ENCODE data around the gene DYRK1A. TPM values are rescaled to one million over a fixed set of nuclear protein-coding genes. Genes with fewer than 3 reads are reported as not detected.

DYRK1A gene
- total and polyA plus RNA-seq, 10 of the 15 experiments (the other 5 are each of a cell fraction or from before 2014, with no cell fraction given): 2.4 to 68.6 (median 30.7) TPM

DNA sequence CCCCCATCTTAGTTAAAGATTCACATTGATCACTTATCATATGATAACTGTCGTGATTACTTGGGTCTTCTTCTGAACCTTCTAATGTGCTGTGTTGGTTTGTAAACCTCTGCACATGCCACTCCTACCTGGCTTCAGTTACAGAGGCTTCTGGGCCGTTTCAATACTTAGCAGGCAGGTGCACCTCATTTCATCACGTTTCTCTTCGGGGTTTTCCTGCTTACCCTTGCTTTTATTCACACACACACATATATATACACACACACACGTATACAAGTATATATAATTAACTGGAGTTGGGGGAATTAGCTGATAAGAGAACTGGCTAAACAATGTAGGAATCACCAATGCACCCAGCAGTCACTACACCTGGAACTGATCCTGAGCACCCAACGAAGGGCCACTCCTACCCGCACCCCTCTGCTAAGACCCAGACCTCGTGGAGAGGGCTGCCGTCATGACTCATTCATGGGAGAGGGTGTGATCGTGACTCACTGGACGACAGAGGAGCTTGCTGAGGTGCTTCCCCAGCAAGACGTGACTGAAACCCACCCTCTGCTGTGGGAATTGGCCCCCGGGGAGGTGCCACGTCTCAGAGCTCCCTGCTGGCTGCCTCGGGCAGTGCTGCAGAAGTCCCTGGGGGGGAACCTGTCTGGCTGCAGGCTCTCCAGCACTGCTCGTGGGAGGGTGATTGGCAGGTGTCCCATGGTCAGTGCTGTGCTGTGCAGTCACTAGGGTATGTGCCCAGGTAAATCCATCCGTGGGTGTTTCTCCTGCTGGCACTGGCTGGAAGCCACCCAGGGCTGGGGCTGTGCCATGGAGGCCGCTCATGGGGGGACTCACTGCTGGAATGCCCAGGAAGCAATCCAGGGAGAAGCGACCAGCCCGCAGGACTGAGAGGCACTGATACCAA, 166.6 kb downstream of the DYRK1A start (continued):
- TF ChIP-seq, protein P1, sequence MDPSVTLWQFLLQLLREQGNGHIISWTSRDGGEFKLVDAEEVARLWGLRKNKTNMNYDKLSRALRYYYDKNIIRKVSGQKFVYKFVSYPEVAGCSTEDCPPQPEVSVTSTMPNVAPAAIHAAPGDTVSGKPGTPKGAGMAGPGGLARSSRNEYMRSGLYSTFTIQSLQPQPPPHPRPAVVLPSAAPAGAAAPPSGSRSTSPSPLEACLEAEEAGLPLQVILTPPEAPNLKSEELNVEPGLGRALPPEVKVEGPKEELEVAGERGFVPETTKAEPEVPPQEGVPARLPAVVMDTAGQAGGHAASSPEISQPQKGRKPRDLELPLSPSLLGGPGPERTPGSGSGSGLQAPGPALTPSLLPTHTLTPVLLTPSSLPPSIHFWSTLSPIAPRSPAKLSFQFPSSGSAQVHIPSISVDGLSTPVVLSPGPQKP (IDR thresholded peaks at IDR 0.05; ENCODE audit: low read depth, low read length): no peak
- TF ChIP-seq SMAD5 (IDR thresholded peaks at IDR 0.05; ENCODE audit: low read depth) (no peak), NFIC (IDR thresholded peaks at IDR 0.05; ENCODE audit: low read depth, low read length) (no peak), SUZ12 (IDR thresholded peaks at IDR 0.05; ENCODE audit: unreplicated experiment) (no peak), BRCA1 (IDR thresholded peaks at IDR 0.05; ENCODE audit: low read depth, low read length) (no peak), ATF7 (IDR thresholded peaks at IDR 0.05; ENCODE audit: low read depth) (no peak), FOXK2 (IDR thresholded peaks at IDR 0.05) (no peak), FOXM1 (IDR thresholded peaks at IDR 0.05; ENCODE audit: low read depth, low read length) (no peak), PAX5 (IDR thresholded peaks at IDR 0.05; ENCODE audit: borderline replicate concordance, low read depth, low read length) (peak; percentile 21; the same call in 1 of the 2 replicates), JUNB (IDR thresholded peaks at IDR 0.05) (no peak), ESRRA (IDR thresholded peaks at IDR 0.05; ENCODE audit: low read length) (no peak), HDAC6 (IDR thresholded peaks at IDR 0.05; ENCODE audit: unreplicated experiment) (no peak), PML (IDR thresholded peaks at IDR 0.05; ENCODE audit: low read length) (no peak)
- TF ChIP-seq, protein P2, sequence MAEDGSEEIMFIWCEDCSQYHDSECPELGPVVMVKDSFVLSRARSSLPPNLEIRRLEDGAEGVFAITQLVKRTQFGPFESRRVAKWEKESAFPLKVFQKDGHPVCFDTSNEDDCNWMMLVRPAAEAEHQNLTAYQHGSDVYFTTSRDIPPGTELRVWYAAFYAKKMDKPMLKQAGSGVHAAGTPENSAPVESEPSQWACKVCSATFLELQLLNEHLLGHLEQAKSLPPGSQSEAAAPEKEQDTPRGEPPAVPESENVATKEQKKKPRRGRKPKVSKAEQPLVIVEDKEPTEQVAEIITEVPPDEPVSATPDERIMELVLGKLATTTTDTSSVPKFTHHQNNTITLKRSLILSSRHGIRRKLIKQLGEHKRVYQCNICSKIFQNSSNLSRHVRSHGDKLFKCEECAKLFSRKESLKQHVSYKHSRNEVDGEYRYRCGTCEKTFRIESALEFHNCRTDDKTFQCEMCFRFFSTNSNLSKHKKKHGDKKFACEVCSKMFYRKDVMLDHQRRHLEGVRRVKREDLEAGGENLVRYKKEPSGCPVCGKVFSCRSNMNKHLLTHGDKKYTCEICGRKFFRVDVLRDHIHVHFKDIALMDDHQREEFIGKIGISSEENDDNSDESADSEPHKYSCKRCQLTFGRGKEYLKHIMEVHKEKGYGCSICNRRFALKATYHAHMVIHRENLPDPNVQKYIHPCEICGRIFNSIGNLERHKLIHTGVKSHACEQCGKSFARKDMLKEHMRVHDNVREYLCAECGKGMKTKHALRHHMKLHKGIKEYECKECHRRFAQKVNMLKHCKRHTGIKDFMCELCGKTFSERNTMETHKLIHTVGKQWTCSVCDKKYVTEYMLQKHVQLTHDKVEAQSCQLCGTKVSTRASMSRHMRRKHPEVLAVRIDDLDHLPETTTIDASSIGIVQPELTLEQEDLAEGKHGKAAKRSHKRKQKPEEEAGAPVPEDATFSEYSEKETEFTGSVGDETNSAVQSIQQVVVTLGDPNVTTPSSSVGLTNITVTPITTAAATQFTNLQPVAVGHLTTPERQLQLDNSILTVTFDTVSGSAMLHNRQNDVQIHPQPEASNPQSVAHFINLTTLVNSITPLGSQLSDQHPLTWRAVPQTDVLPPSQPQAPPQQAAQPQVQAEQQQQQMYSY (CRISPR knock-in tag; IDR thresholded peaks at IDR 0.05): no peak
- TF ChIP-seq, protein P3, sequence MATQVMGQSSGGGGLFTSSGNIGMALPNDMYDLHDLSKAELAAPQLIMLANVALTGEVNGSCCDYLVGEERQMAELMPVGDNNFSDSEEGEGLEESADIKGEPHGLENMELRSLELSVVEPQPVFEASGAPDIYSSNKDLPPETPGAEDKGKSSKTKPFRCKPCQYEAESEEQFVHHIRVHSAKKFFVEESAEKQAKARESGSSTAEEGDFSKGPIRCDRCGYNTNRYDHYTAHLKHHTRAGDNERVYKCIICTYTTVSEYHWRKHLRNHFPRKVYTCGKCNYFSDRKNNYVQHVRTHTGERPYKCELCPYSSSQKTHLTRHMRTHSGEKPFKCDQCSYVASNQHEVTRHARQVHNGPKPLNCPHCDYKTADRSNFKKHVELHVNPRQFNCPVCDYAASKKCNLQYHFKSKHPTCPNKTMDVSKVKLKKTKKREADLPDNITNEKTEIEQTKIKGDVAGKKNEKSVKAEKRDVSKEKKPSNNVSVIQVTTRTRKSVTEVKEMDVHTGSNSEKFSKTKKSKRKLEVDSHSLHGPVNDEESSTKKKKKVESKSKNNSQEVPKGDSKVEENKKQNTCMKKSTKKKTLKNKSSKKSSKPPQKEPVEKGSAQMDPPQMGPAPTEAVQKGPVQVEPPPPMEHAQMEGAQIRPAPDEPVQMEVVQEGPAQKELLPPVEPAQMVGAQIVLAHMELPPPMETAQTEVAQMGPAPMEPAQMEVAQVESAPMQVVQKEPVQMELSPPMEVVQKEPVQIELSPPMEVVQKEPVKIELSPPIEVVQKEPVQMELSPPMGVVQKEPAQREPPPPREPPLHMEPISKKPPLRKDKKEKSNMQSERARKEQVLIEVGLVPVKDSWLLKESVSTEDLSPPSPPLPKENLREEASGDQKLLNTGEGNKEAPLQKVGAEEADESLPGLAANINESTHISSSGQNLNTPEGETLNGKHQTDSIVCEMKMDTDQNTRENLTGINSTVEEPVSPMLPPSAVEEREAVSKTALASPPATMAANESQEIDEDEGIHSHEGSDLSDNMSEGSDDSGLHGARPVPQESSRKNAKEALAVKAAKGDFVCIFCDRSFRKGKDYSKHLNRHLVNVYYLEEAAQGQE (IDR thresholded peaks at IDR 0.05; ENCODE audit: low read depth, low read length): no peak
- TF ChIP-seq, protein P4, sequence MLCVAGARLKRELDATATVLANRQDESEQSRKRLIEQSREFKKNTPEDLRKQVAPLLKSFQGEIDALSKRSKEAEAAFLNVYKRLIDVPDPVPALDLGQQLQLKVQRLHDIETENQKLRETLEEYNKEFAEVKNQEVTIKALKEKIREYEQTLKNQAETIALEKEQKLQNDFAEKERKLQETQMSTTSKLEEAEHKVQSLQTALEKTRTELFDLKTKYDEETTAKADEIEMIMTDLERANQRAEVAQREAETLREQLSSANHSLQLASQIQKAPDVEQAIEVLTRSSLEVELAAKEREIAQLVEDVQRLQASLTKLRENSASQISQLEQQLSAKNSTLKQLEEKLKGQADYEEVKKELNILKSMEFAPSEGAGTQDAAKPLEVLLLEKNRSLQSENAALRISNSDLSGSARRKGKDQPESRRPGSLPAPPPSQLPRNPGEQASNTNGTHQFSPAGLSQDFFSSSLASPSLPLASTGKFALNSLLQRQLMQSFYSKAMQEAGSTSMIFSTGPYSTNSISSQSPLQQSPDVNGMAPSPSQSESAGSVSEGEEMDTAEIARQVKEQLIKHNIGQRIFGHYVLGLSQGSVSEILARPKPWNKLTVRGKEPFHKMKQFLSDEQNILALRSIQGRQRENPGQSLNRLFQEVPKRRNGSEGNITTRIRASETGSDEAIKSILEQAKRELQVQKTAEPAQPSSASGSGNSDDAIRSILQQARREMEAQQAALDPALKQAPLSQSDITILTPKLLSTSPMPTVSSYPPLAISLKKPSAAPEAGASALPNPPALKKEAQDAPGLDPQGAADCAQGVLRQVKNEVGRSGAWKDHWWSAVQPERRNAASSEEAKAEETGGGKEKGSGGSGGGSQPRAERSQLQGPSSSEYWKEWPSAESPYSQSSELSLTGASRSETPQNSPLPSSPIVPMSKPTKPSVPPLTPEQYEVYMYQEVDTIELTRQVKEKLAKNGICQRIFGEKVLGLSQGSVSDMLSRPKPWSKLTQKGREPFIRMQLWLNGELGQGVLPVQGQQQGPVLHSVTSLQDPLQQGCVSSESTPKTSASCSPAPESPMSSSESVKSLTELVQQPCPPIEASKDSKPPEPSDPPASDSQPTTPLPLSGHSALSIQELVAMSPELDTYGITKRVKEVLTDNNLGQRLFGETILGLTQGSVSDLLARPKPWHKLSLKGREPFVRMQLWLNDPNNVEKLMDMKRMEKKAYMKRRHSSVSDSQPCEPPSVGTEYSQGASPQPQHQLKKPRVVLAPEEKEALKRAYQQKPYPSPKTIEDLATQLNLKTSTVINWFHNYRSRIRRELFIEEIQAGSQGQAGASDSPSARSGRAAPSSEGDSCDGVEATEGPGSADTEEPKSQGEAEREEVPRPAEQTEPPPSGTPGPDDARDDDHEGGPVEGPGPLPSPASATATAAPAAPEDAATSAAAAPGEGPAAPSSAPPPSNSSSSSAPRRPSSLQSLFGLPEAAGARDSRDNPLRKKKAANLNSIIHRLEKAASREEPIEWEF (IDR thresholded peaks at IDR 0.05; ENCODE audit: insufficient replicate concordance, low read depth, low read length): no peak

All from GM12878 (cell line).